ELR (cell line): ENCODE measurements around the gene SYT2.
"Not testable (repeated sequence)": the region's sequence is repeated elsewhere in the genome, so short reads cannot be mapped to it uniquely, and the experiment has no call there.

Experiments
- DNase-seq: peaks from one replicate; pipeline ENCODE4 v3.0.0-alpha.2; 2015; ENCODE audit warnings: low read depth

The SYT2 gene

GRCh38 chr1:202590975-202591411 lies 119.3 kb downstream of the SYT2 start:
- no peak for DNase-seq

GRCh38 chr1:202590126-202590525 lies 120.1 kb downstream of the SYT2 start:
- no peak for DNase-seq

- peak; percentile 99 for DNase-seq
These were observed 120.9 kb downstream of the SYT2 start for GRCh38 chr1:202589190-202589930.

- DNase-seq, result peak; percentile 91
These were observed 121.6 kb downstream of the SYT2 start for GRCh38 chr1:202588503-202589189.

DNA sequence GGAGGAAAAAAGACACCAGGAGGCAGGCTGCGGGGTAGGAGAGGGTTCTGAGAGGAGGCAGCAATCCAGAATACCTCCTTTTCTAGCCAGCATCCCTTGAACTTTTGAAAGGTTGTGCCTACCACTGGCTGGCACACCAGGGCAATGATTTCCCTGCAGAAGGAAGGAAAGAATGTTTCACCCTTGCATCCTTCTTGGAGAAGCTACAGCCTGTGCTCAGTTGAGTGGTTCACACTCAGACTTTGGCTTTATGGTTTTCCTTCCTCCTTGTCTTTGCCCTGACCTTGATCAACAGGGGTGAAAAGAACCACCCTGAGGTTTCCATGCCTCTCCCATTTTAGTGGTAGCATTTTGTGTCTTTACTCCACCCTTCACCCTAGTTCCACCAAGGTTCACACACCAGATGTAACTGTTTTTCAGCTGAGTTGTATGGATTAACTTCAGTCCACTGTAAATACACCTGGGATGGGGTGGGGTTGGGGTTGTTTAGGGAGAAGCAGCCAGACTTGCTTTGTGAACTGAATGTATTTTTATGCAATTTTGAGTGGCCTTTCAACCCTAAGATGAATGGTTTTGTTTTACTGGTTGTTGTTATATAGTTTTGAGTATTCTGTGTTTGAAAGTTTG lies 122.3 kb downstream of the SYT2 start:
- DNase-seq, result no peak

- no peak for DNase-seq
These were observed 123.4 kb downstream of the SYT2 start for GRCh38 chr1:202586871-202587270.

GRCh38 chr1:202586018-202586821 lies 124.0 kb downstream of the SYT2 start:
- DNase-seq, result peak; percentile 65

- no peak for DNase-seq
These were observed 124.7 kb downstream of the SYT2 start for GRCh38 chr1:202585590-202585933.

GRCh38 chr1:202584707-202585589 lies 125.3 kb downstream of the SYT2 start:
- DNase-seq, result peak; percentile 51

DNA sequence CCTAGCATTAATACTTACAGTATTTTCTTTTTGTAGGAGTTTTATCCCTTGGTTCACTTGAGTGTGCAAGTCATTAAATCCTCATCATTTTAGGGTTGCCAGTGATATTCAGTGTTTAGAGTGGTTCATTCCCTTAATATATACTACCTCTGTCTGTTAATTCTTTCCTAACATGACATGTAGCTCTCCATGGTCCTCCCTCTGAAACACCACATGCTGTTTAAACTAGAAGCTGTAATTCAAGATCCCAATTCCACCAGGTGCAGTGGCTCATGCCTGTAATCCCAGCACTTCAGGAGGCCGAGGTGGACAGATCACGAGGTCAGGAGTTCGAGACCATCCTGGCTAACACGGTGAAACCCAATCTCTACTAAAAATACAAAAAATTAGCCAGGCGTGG lies 127.9 kb downstream of the SYT2 start:
- DNase-seq, result not testable (repeated sequence)

DNA sequence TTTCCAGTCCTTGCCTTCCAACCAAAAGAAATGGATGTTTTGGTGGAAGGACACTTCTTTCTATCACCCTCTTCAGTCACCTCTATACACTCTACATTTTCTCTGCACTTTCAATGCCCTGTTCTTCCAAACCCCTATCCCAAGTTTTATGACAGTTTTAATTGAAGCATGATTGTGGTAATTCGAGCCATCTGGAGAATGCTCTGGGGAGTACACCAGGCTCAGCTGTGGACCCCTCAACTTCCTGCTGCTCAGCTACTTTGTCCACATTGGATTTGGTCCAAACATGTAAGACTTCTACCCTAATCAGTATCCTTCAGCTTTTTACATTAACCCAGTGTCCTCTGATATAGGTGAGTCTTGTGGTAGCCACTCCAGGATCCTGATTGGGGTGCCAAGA lies 129.6 kb downstream of the SYT2 start:
- no peak for DNase-seq

DNA sequence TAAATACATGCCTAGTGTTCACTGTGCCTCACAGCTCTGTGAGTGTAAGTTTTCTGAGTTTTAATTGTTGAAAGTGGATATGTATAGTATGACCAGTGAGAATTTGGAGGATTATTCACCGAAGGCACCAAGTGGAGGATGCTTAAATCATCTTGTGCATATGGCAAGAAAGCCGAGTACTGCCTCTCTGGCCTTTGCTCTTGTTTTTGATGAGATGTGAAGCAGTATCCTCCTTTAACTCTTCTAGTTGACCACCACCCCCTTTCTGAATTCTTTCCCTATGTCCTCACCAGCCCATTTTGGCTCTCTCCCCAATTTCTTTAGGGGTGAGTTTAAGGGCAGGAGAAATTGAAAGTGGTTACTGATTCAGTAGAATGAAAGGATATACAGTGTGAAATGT lies 130.4 kb downstream of the SYT2 start:
- peak; percentile 86 for DNase-seq

GRCh38 chr1:202578565-202578964 lies 131.7 kb downstream of the SYT2 start:
- no peak for DNase-seq

DNA sequence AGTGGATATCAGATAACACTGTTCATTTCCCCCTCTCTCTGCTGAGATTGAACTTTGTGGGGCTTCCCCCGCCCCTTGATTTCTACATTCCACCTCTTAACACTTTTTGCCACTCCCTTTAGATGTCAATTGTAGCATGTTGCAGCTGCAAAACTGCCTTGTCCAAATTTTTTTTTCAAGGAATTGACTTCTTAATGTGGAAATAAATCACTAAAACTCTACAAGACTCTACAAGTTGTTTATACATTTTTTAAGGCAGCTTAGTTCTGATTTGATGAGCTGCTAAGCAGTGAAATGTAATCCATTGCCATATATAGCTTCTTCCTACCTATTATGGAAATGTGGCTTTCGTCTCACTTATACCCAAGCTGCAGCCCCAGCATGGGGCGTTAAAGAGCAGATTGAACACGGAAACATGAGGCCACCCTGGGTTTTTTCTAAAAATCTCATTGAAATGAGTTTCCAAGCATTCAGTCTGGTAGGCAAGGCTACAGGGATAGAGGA lies 132.2 kb downstream of the SYT2 start:
- no peak for DNase-seq

GRCh38 chr1:202577381-202577780 lies 132.9 kb downstream of the SYT2 start:
- DNase-seq, result peak; percentile 45

DNA sequence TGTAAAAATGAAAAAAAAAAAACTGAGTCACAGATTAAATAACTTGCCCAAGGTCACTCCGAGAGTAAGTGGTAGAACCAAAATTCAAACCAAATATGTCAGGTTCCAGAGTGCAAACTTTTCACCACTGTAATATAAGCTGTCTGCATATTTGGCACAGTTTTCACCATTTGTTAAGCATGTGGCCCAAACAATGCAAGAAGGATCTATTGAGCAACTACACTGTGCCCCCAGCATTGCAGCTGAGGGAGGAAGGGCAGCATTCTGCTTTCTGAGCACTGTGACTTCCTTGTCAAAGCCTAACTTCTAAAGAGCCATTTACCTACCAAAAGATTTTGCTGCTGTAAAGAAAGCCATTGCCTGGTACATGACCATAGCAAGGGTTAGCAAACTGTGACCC lies 133.4 kb downstream of the SYT2 start:
- peak; percentile 40 for DNase-seq

DNA sequence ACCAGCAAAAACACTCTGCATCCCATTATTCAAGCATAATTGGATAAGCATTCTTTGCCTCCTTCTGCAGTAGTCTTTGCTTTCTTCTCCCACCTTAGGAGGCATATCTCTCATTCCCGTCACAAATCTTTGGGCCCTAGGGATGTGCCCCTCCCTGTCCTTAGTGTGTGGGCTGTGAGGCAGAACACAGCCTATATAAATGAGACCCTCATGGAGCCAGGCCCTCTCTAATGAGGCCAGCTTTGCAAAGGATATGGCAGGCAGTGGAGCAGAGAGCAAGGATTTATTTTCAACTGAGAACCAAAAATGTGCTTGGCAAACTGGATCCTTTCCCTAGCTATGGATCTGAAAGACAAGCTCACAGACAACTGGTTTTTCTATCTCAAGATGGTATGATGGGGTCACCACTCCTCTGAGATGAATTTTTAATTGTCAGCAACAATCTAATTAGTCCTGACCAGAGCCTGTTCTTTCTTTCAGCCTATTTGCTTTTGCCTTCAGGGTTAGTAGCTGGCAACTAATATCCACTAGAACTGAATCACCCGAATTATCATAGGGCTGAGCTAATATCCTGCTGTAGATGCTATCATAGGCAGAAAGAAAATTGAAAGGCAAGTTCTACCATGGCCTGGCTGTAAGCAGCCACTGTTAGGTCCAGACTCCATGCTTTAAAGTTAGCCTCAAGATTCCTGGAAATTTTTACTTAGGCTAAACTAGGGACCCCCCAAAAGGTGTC lies 134.2 kb downstream of the SYT2 start:
- peak; percentile 77 for DNase-seq

GRCh38 chr1:202572867-202573266 lies 137.4 kb downstream of the SYT2 start:
- no peak for DNase-seq

DNA sequence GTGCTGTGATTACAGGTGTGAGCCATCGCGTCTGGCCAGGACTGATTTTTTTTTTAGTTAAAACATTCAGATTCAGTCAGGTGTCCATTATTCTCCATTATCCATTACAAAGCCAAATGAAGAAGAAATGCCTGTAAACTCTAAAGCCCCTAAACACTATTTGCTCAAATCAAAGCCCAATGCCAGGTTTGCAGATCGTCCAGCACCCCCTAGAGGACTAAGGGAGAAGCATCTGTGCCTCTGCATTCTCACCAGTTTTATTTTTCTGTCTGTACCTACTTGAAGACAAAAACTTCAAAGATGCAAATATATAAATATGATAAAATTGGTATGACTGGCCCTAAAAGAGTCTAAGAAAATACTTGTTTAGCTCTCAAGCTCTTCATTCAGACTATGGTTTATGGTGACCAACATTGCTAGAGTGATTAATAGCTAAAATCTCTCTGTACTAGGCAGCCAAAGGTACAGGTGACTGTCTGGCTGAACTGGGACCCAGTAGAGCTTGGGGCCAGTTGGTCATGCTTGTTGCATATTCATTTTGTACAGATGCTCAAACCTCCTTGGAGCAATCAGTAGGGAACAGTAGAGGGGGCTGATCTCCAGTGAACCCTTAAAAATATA lies 138.4 kb downstream of the SYT2 start:
- DNase-seq, result peak; percentile 63
